Pancreas (tissue), 10 donors: ENCODE data around the gene CPS1. TPM values are rescaled to one million over a fixed set of nuclear protein-coding genes. Genes with fewer than 3 reads are reported as not detected.

Source experiments
- ATAC-seq, 4 donors: fragments of 200-7000 bp; cut with Tn5 transposase; one replicate each; pipeline versions ENCODE4 v1.8.0 to v1.9.1; 2020; ENCODE audit warnings: mild to moderate bottlenecking in 4 of 4, moderate library complexity in 4 of 4
- DNase-seq, 6 donors: peaks; one replicate each; pipeline ENCODE4 v3.0.0-alpha.2; 2020
- FAIRE-seq: peaks from 2 replicates; lab custom pipeline; 2012; peaks lifted over from hg19 to GRCh38; lab: Jason Lieb, UNC
- H3K27ac ChIP-seq, 4 donors: fragments of 200-600 bp; sonication (generic); 1 replicate in 3 of 4; 2 replicates in 1 of 4; pipeline versions ENCODE4 v1.5.0 to v1.8.0; 2020
- H3K27me3 ChIP-seq, 4 donors: fragments of 200-600 bp; one replicate each; pipeline ENCODE4 v1.8.0; 2021
- H3K36me3 ChIP-seq, 3 donors: fragments of 200-600 bp; sonication (generic) in 1 of 3; one replicate each; pipeline versions ENCODE4 v1.5.0 to v1.8.0; 2020 to 2021
- H3K4me1 ChIP-seq, 3 donors: fragments of 200-600 bp; one replicate each; pipeline ENCODE4 v1.8.0; 2021
- H3K4me3 ChIP-seq, 4 donors: fragments of 200-600 bp; sonication (generic) in 2 of 4; one replicate each; pipeline versions ENCODE4 v1.5.0 to v1.8.0; 2020 to 2021
- H3K9me3 ChIP-seq, 4 donors: fragments of 200-600 bp; one replicate each; pipeline ENCODE4 v1.8.0; 2021
- WGBS, 2 donors: extraction: QIAGEN DNeasy Blood & Tissue Kit; methylation state at CpG; one replicate each; pipeline ENCODE4 v1.1.7; 2013; 5-methylcytosine and 5-hydroxymethylcytosine counted together
- intact Hi-C, 3 donors: fragments of 100-400 bp; cut with DNase I; formaldehyde crosslinking; loops; one replicate each; pipeline versions ENCODE4 v1.11.1 to v1.14.2; 2022
- polyA plus RNA-seq, 2 donors: library from polyadenylated mRNA; stranded (reverse); fragments of 200-250 nt; gene quantifications; one replicate each; pipeline ENCODE4 v1.2.3, GENCODE V29; 2013
- total RNA-seq, 6 donors: library from RNA; stranded (reverse); fragmentation: NEBNext Ultra II Directional in 4 of 6; extraction: Animal tissue kit (Norgen Biotek cat#: 25700) in 4 of 6; gene quantifications; one replicate each; pipeline versions ENCODE4 v1.2.1 to v1.2.4, GENCODE V29; 2021 to 2023
- TF ChIP-seq, protein P1 (sequence below), 4 donors: fragments of 200-600 bp; sonication (generic) in 3 of 4; IDR thresholded peaks; one replicate each; pipeline versions ENCODE4 v1.5.0 to v1.8.0; 2021; ENCODE audit warnings: antibody characterized with exemption in 4 of 4
- donor health status: healthy with polysubstance abuse.
- donor health status: DM: no; HTN: no; CAD: no; lungs with moderate emphysema.
- donor health status: DM: no; HTN: no; CAD: no.
- donor health status: control.
- donor health status: control.
- donor health status: Bipolar disorder and iron deficiency.
- donor health status: DM: yes; HTN: yes; CAD: no.
- donor health status: DM: no; HTN: no; CAD: no.
- donor health status: DM: no; HTN: no; CAD: no.
- donor health status: DM: yes; HTN: yes; CAD: no.

Gene CPS1
- total and polyA plus RNA-seq, 8 donors, result 0.23 to 2.0 (median 1.1) TPM

- WGBS, 2 donors, result 44 to 47% methylated on average over 1 of the region's 1 CpG
- FAIRE-seq (no peak), ATAC-seq (no peak)
Measured at GRCh38 chr2:210599476-210599875, 43.1 kb downstream of the CPS1 start.

DNA sequence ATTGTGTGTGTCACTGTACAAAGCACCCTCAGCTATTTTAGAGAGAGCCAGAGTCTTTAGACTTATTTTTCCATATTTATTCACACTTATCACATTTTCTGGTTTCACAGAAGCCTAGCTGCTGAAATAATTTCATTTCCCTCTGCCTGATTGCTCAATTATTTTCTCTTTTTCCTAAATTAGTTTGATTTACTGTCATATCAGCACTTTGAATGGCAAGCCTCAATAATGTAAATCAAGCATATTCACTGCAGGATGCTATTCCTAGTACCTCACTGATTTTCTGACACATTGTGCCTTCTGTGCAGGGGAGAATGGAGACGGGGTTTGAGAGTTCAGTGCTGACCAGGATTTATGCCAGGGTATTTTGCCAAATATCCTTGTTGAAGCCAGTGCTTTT, 48.3 kb downstream of the CPS1 start:
- FAIRE-seq, result no peak
- H3K27me3 ChIP-seq, result no peaks in the 10 kb centered on the region
- no peak for DNase-seq
- no peaks in the 10 kb centered on the region for H3K36me3 ChIP-seq
- intact Hi-C loops, result no loop called here
- H3K9me3 ChIP-seq, result no peaks in the 10 kb centered on the region
- H3K4me3 ChIP-seq, result no peak overlapping the region
- 71 to 76% methylated on average over 1 of the region's 1 CpG for WGBS, 2 donors
- no peak for ATAC-seq
- H3K4me1 ChIP-seq, result no peaks in the 10 kb centered on the region
- H3K27ac ChIP-seq, result no peak overlapping the region
- TF ChIP-seq, protein P1, sequence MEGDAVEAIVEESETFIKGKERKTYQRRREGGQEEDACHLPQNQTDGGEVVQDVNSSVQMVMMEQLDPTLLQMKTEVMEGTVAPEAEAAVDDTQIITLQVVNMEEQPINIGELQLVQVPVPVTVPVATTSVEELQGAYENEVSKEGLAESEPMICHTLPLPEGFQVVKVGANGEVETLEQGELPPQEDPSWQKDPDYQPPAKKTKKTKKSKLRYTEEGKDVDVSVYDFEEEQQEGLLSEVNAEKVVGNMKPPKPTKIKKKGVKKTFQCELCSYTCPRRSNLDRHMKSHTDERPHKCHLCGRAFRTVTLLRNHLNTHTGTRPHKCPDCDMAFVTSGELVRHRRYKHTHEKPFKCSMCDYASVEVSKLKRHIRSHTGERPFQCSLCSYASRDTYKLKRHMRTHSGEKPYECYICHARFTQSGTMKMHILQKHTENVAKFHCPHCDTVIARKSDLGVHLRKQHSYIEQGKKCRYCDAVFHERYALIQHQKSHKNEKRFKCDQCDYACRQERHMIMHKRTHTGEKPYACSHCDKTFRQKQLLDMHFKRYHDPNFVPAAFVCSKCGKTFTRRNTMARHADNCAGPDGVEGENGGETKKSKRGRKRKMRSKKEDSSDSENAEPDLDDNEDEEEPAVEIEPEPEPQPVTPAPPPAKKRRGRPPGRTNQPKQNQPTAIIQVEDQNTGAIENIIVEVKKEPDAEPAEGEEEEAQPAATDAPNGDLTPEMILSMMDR (IDR thresholded peaks at IDR 0.05), result no peak

More at GRCh38 chr2:210599476-210599875, 43.1 kb downstream of the CPS1 start:
- Histone ChIP-seq H3K4me1 (no peaks in the 10 kb centered on the region), H3K36me3 (no peaks in the 10 kb centered on the region), H3K27me3 (no peaks in the 10 kb centered on the region), H3K9me3 (no peaks in the 10 kb centered on the region), H3K27ac (no peak overlapping the region), H3K4me3 (no peak overlapping the region)
- intact Hi-C loops, result no loop called here
- DNase-seq, result no peak
- TF ChIP-seq, protein P1 (IDR thresholded peaks at IDR 0.05), result no peak

GRCh38 chr2:210606001-210606400, 49.6 kb downstream of the CPS1 start:
- no peak for FAIRE-seq
- Histone ChIP-seq H3K4me1 (no peaks in the 10 kb centered on the region), H3K4me3 (no peak overlapping the region), H3K36me3 (no peaks in the 10 kb centered on the region), H3K27me3 (no peaks in the 10 kb centered on the region), H3K9me3 (no peaks in the 10 kb centered on the region), H3K27ac (no peak overlapping the region)
- no peak for DNase-seq
- ATAC-seq, result no peak
- intact Hi-C loops, result no loop called here
- WGBS, 2 donors, result 92 to 93% methylated on average over 2 of the region's 2 CpGs
- TF ChIP-seq, protein P1 (IDR thresholded peaks at IDR 0.05), result no peak

- intact Hi-C loops, result no loop called here
- H3K36me3 ChIP-seq, result no peaks in the 10 kb centered on the region
- FAIRE-seq (no peak), ATAC-seq (no peak), DNase-seq (no peak)
- H3K27ac ChIP-seq, result no peak overlapping the region
- H3K27me3 ChIP-seq, result no peaks in the 10 kb centered on the region
- WGBS, 2 donors, result 74 to 81% methylated on average over 2 of the region's 2 CpGs
- no peaks in the 10 kb centered on the region for H3K9me3 ChIP-seq
- H3K4me1 ChIP-seq, result no peaks in the 10 kb centered on the region
- TF ChIP-seq, protein P1 (IDR thresholded peaks at IDR 0.05), result no peak
- no peak overlapping the region for H3K4me3 ChIP-seq
Measured at GRCh38 chr2:210611466-210611865, 55.1 kb downstream of the CPS1 start.

DNA sequence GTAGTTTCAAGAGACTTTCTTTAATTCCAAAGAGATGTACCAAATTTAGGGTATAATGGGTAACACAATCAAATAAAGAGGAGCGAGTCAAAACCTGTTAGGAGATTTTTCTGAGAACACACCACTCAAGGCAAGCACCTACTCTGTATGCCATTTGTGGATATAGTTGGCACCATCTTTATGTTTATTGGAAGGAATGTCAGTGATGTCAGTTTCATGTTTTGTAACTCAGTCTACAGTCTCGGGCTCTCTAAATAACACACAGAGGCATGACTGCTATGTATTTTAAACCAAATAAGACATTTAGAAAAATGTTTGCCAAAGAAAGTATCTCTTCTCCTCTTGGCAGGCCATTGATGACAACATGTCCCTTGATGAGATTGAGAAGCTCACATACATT, 59.7 kb downstream of the CPS1 start:
- H3K27ac ChIP-seq, result no peak overlapping the region
- FAIRE-seq, result no peak
- no peak for ATAC-seq
- no peak for DNase-seq
- intact Hi-C loops, result no loop called here
- no peaks in the 10 kb centered on the region for H3K36me3 ChIP-seq
- TF ChIP-seq, protein P1 (IDR thresholded peaks at IDR 0.05), result no peak
- H3K9me3 ChIP-seq, result no peaks in the 10 kb centered on the region
- H3K4me1 ChIP-seq, result no peaks in the 10 kb centered on the region
- H3K27me3 ChIP-seq, result no peaks in the 10 kb centered on the region
- 74 to 87% methylated on average over 2 of the region's 2 CpGs for WGBS, 2 donors
- no peak overlapping the region for H3K4me3 ChIP-seq
